ENCODE data around the gene MUC20.
"Not testable (repeated sequence)": the region's sequence is repeated elsewhere in the genome, so short reads cannot be mapped to it uniquely, and the experiment has no call there.

Gene MUC20

GRCh38 chr3:195714380-195715011, 6.3 kb upstream of the MUC20 start:
- Histone ChIP-seq H3K4me1 (ENCODE audit: control insufficient read depth, insufficient read depth, low read length) (peaks cover 6% of the 10 kb centered on the region), H3K9ac (ENCODE audit: low read depth, low read length) (no peak overlapping the region), H3K36me3 (ENCODE audit: insufficient read depth, low read length) (no peaks in the 10 kb centered on the region), H3K9me3 (replicated peaks; ENCODE audit: low read length) (no peaks in the 10 kb centered on the region), H3K27me3 (ENCODE audit: control insufficient read depth, insufficient read depth, low read length) (peaks cover 21% of the 10 kb centered on the region), H3K4me2 (ENCODE audit: low read length) (no peak overlapping the region), H3K4me3 (ENCODE audit: low read length) (no peak overlapping the region)

GRCh38 chr3:195715134-195715533, 5.6 kb upstream of the MUC20 start:
- Histone ChIP-seq H3K9me3 (replicated peaks; ENCODE audit: low read length) (no peaks in the 10 kb centered on the region), H3K4me1 (ENCODE audit: control insufficient read depth, insufficient read depth, low read length) (peaks cover 6% of the 10 kb centered on the region), H3K4me2 (ENCODE audit: low read length) (no peak overlapping the region), H3K9ac (ENCODE audit: low read depth, low read length) (no peak overlapping the region), H3K27me3 (ENCODE audit: control insufficient read depth, insufficient read depth, low read length) (peaks cover 21% of the 10 kb centered on the region), H3K4me3 (ENCODE audit: low read length) (no peak overlapping the region), H3K36me3 (ENCODE audit: insufficient read depth, low read length) (no peaks in the 10 kb centered on the region)

GRCh38 chr3:195715583-195716266, 5.1 kb upstream of the MUC20 start:
- Histone ChIP-seq H3K4me1 (ENCODE audit: control insufficient read depth, insufficient read depth, low read length) (peaks cover 6% of the 10 kb centered on the region), H3K4me2 (ENCODE audit: low read length) (no peak overlapping the region), H3K36me3 (ENCODE audit: insufficient read depth, low read length) (no peaks in the 10 kb centered on the region), H3K27me3 (ENCODE audit: control insufficient read depth, insufficient read depth, low read length) (peaks cover 27% of the 10 kb centered on the region), H3K9ac (ENCODE audit: low read depth, low read length) (no peak overlapping the region), H3K9me3 (replicated peaks; ENCODE audit: low read length) (no peaks in the 10 kb centered on the region), H3K4me3 (ENCODE audit: low read length) (no peak overlapping the region)

GRCh38 chr3:195717416-195717815, 3.4 kb upstream of the MUC20 start:
- no peaks in the 10 kb centered on the region for H3K9me3 ChIP-seq (replicated peaks; ENCODE audit: low read length)
- H3K4me3 ChIP-seq (ENCODE audit: low read length), result no peak overlapping the region
- H3K4me2 ChIP-seq (ENCODE audit: low read length), result no peak overlapping the region
- H3K9ac ChIP-seq (ENCODE audit: low read depth, low read length), result no peak overlapping the region
- H3K27me3 ChIP-seq (ENCODE audit: control insufficient read depth, insufficient read depth, low read length), result peaks cover 31% of the 10 kb centered on the region
- H3K4me1 ChIP-seq (ENCODE audit: control insufficient read depth, insufficient read depth, low read length), result peaks cover 6% of the 10 kb centered on the region
- no peaks in the 10 kb centered on the region for H3K36me3 ChIP-seq (ENCODE audit: insufficient read depth, low read length)

GRCh38 chr3:195717852-195718476, 2.8 kb upstream of the MUC20 start:
- peaks cover 6% of the 10 kb centered on the region for H3K4me1 ChIP-seq (ENCODE audit: control insufficient read depth, insufficient read depth, low read length)
- no peak overlapping the region for H3K4me3 ChIP-seq (ENCODE audit: low read length)
- H3K36me3 ChIP-seq (ENCODE audit: insufficient read depth, low read length), result no peaks in the 10 kb centered on the region
- peaks cover 31% of the 10 kb centered on the region for H3K27me3 ChIP-seq (ENCODE audit: control insufficient read depth, insufficient read depth, low read length)
- H3K4me2 ChIP-seq (ENCODE audit: low read length), result no peak overlapping the region
- H3K9ac ChIP-seq (ENCODE audit: low read depth, low read length), result no peak overlapping the region
- no peaks in the 10 kb centered on the region for H3K9me3 ChIP-seq (replicated peaks; ENCODE audit: low read length)

GRCh38 chr3:195718477-195718984, 2.2 kb upstream of the MUC20 start:
- Histone ChIP-seq H3K4me2 (ENCODE audit: low read length) (no peak overlapping the region), H3K4me1 (ENCODE audit: control insufficient read depth, insufficient read depth, low read length) (peaks cover 6% of the 10 kb centered on the region), H3K36me3 (ENCODE audit: insufficient read depth, low read length) (no peaks in the 10 kb centered on the region), H3K27me3 (ENCODE audit: control insufficient read depth, insufficient read depth, low read length) (peaks cover 31% of the 10 kb centered on the region), H3K4me3 (ENCODE audit: low read length) (no peak overlapping the region), H3K9ac (ENCODE audit: low read depth, low read length) (no peak overlapping the region), H3K9me3 (replicated peaks; ENCODE audit: low read length) (no peaks in the 10 kb centered on the region)

- H3K9ac ChIP-seq (ENCODE audit: low read depth, low read length); H3K4me1 ChIP-seq (ENCODE audit: control insufficient read depth, insufficient read depth, low read length); H3K9me3 ChIP-seq (replicated peaks; ENCODE audit: low read length); H3K4me2 ChIP-seq (ENCODE audit: low read length); H3K4me3 ChIP-seq (ENCODE audit: low read length); H3K36me3 ChIP-seq (ENCODE audit: insufficient read depth, low read length): not testable (repeated sequence)
- H3K27me3 ChIP-seq (ENCODE audit: control insufficient read depth, insufficient read depth, low read length), result peaks cover 31% of the 10 kb centered on the region
These were observed 1.1 kb upstream of the MUC20 start for GRCh38 chr3:195719514-195720254.

GRCh38 chr3:195722139-195722995, 1.6 kb downstream of the MUC20 start:
- not testable (repeated sequence) for H3K36me3 ChIP-seq (ENCODE audit: insufficient read depth, low read length); H3K9ac ChIP-seq (ENCODE audit: low read depth, low read length); H3K4me3 ChIP-seq (ENCODE audit: low read length); H3K4me1 ChIP-seq (ENCODE audit: control insufficient read depth, insufficient read depth, low read length); H3K9me3 ChIP-seq (replicated peaks; ENCODE audit: low read length); H3K4me2 ChIP-seq (ENCODE audit: low read length)
- H3K27me3 ChIP-seq (ENCODE audit: control insufficient read depth, insufficient read depth, low read length), result peaks cover 31% of the 10 kb centered on the region

GRCh38 chr3:195722996-195723345, 2.2 kb downstream of the MUC20 start:
- not testable (repeated sequence) for H3K9ac ChIP-seq (ENCODE audit: low read depth, low read length); H3K36me3 ChIP-seq (ENCODE audit: insufficient read depth, low read length); H3K4me2 ChIP-seq (ENCODE audit: low read length); H3K4me3 ChIP-seq (ENCODE audit: low read length); H3K9me3 ChIP-seq (replicated peaks; ENCODE audit: low read length); H3K4me1 ChIP-seq (ENCODE audit: control insufficient read depth, insufficient read depth, low read length)
- H3K27me3 ChIP-seq (ENCODE audit: control insufficient read depth, insufficient read depth, low read length), result peaks cover 29% of the 10 kb centered on the region

GRCh38 chr3:195724363-195724762, 3.6 kb downstream of the MUC20 start:
- H3K9ac ChIP-seq (ENCODE audit: low read depth, low read length); H3K9me3 ChIP-seq (replicated peaks; ENCODE audit: low read length); H3K36me3 ChIP-seq (ENCODE audit: insufficient read depth, low read length); H3K4me2 ChIP-seq (ENCODE audit: low read length); H3K4me3 ChIP-seq (ENCODE audit: low read length); H3K4me1 ChIP-seq (ENCODE audit: control insufficient read depth, insufficient read depth, low read length): not testable (repeated sequence)
- H3K27me3 ChIP-seq (ENCODE audit: control insufficient read depth, insufficient read depth, low read length), result peaks cover 16% of the 10 kb centered on the region
